ENCODE data around the gene RFLNA. TPM values are rescaled to one million over a fixed set of nuclear protein-coding genes. Genes with fewer than 3 reads are reported as not detected.

RFLNA gene
- total and polyA plus RNA-seq, 2 experiments from 2014 or later = 57.8 to 67.8 TPM

- Histone ChIP-seq H3K4me2 (no peak overlapping the region), H2AFZ (no peak overlapping the region), H3K27ac (no peak overlapping the region), H3K27me3 (no peaks in the 10 kb centered on the region), H3K79me2 (no peaks in the 10 kb centered on the region), H3K9me3 (ENCODE audit: low read depth) (no peaks in the 10 kb centered on the region), H3K4me3 (no peak overlapping the region), H4K20me1 (ENCODE audit: insufficient read depth, poor library complexity, severe bottlenecking) (no peaks in the 10 kb centered on the region), H3K9me2 (replicated peaks; ENCODE audit: insufficient read depth) (no peaks in the 10 kb centered on the region), H3K4me1 (ENCODE audit: insufficient read depth) (peaks cover 14% of the 10 kb centered on the region), H3K36me3 (replicated peaks; ENCODE audit: insufficient read depth, low read depth) (no peaks in the 10 kb centered on the region)
- DNase-seq (ENCODE audit: low spot score) = no peak
- 83% methylated on average over 7 of the region's 7 CpGs for WGBS (ENCODE audit: low lambda C conversion rate, missing lambda C conversion rate)
- no peak for TF ChIP-seq CTCF (IDR thresholded peaks at IDR 0.05; ENCODE audit: poor library complexity)
- no peak for TF ChIP-seq EZH2 (IDR thresholded peaks at IDR 0.05; ENCODE audit: borderline replicate concordance)
- no peak for TF ChIP-seq EZH2phosphoT487 (IDR thresholded peaks at IDR 0.05; ENCODE audit: low read depth, severe bottlenecking, unreplicated experiment)
Observed at GRCh38 chr12:124251186-124251585, 43.7 kb upstream of the RFLNA start.

DNA sequence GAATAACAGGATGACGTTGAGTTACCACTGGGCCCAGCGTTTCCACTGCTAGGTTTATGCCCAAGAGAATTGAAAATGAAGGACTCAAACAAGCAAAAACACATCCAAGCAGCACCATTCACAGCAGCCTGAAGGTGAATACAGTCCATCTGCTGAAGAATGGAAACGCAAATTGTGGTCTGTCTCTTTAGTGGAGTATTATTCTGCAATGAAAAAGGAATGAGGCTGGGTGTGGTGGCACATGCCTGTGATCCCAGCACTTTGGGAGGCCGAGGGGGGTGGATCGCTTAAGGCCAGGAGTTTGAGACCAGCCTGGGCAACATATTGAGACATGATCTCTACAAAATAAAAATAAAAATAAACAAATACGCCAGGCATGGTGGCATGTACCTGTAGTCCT is 41.9 kb upstream of the RFLNA start:
- H3K36me3 ChIP-seq (replicated peaks; ENCODE audit: insufficient read depth, low read depth) = no peaks in the 10 kb centered on the region
- no peak overlapping the region for H3K27ac ChIP-seq
- peaks cover 13% of the 10 kb centered on the region for H3K4me1 ChIP-seq (ENCODE audit: insufficient read depth)
- no peak for TF ChIP-seq EZH2 (IDR thresholded peaks at IDR 0.05; ENCODE audit: borderline replicate concordance)
- TF ChIP-seq CTCF (IDR thresholded peaks at IDR 0.05; ENCODE audit: poor library complexity) = no peak
- no peak for TF ChIP-seq EZH2phosphoT487 (IDR thresholded peaks at IDR 0.05; ENCODE audit: low read depth, severe bottlenecking, unreplicated experiment)
- no peak overlapping the region for H3K4me2 ChIP-seq
- H3K4me3 ChIP-seq = no peak overlapping the region
- DNase-seq (ENCODE audit: low spot score) = no peak
- no peaks in the 10 kb centered on the region for H3K79me2 ChIP-seq
- H3K27me3 ChIP-seq = no peaks in the 10 kb centered on the region
- H3K9me2 ChIP-seq (replicated peaks; ENCODE audit: insufficient read depth) = no peaks in the 10 kb centered on the region
- H3K9me3 ChIP-seq (ENCODE audit: low read depth) = no peaks in the 10 kb centered on the region
- H4K20me1 ChIP-seq (ENCODE audit: insufficient read depth, poor library complexity, severe bottlenecking) = no peaks in the 10 kb centered on the region
- over 99% methylated on average over 6 of the region's 6 CpGs for whole genome bisulfite sequencing (ENCODE audit: low lambda C conversion rate, missing lambda C conversion rate)
- no peak overlapping the region for H2AFZ ChIP-seq

- no peak overlapping the region for H2AFZ ChIP-seq
- no peaks in the 10 kb centered on the region for H3K27me3 ChIP-seq
- WGBS (ENCODE audit: low lambda C conversion rate, missing lambda C conversion rate) = 96% methylated on average over 10 of the region's 10 CpGs
- H3K27ac ChIP-seq = no peak overlapping the region
- no peaks in the 10 kb centered on the region for H3K36me3 ChIP-seq (replicated peaks; ENCODE audit: insufficient read depth, low read depth)
- no peak for DNase-seq (ENCODE audit: low spot score)
- no peaks in the 10 kb centered on the region for H4K20me1 ChIP-seq (ENCODE audit: insufficient read depth, poor library complexity, severe bottlenecking)
- no peaks in the 10 kb centered on the region for H3K79me2 ChIP-seq
- no peaks in the 10 kb centered on the region for H3K9me2 ChIP-seq (replicated peaks; ENCODE audit: insufficient read depth)
- no peak overlapping the region for H3K4me2 ChIP-seq
- H3K4me3 ChIP-seq = no peak overlapping the region
- H3K4me1 ChIP-seq (ENCODE audit: insufficient read depth) = peaks cover 12% of the 10 kb centered on the region
- TF ChIP-seq EZH2 (IDR thresholded peaks at IDR 0.05; ENCODE audit: borderline replicate concordance) (no peak), CTCF (IDR thresholded peaks at IDR 0.05; ENCODE audit: poor library complexity) (no peak), EZH2phosphoT487 (IDR thresholded peaks at IDR 0.05; ENCODE audit: low read depth, severe bottlenecking, unreplicated experiment) (no peak)
- no peaks in the 10 kb centered on the region for H3K9me3 ChIP-seq (ENCODE audit: low read depth)
Observed at GRCh38 chr12:124254126-124254525, 40.8 kb upstream of the RFLNA start.
